ENCODE data around the gene BCKDHB.

The BCKDHB gene

GRCh38 chr6:80302716-80303115 lies 196.2 kb downstream of the BCKDHB start:
- Mint-ChIP-seq H3K9me3 (peaks cover 1 to 7% of the 10 kb centered on the region in 2 donors), H3K27me3 (no peaks in the 10 kb centered on the region), H3K36me3 (ENCODE audit: insufficient read depth) (no peaks in the 10 kb centered on the region), H3K4me1 (ENCODE audit: low read depth in 2 of 2) (no peaks in the 10 kb centered on the region), H3K4me3 (no peak overlapping the region), H3K27ac (no peak overlapping the region)
- ATAC-seq (replicated peaks) (no peak), DNase-seq (no peak)

- no peaks in the 10 kb centered on the region for H3K36me3 Mint-ChIP-seq (ENCODE audit: insufficient read depth)
- H3K27ac Mint-ChIP-seq: no peak overlapping the region
- no peaks in the 10 kb centered on the region for H3K4me1 Mint-ChIP-seq (ENCODE audit: low read depth in 2 of 2)
- peaks cover 0 to 1% of the 10 kb centered on the region in 2 donors for H3K9me3 Mint-ChIP-seq
- ATAC-seq (replicated peaks) (no peak), DNase-seq (no peak)
- H3K4me3 Mint-ChIP-seq: no peak overlapping the region
- H3K27me3 Mint-ChIP-seq: no peaks in the 10 kb centered on the region
Measured at GRCh38 chr6:80304014-80304413, 197.5 kb downstream of the BCKDHB start.

- Mint-ChIP-seq H3K27me3 (no peaks in the 10 kb centered on the region), H3K4me3 (no peak overlapping the region), H3K4me1 (ENCODE audit: low read depth in 2 of 2) (no peaks in the 10 kb centered on the region), H3K9me3 (peaks cover 7 to 17% of the 10 kb centered on the region in 2 donors), H3K36me3 (ENCODE audit: insufficient read depth) (no peaks in the 10 kb centered on the region), H3K27ac (no peak overlapping the region)
- DNase-seq (no peak), ATAC-seq (replicated peaks) (no peak)
Measured at GRCh38 chr6:80314531-80314930, 208.1 kb downstream of the BCKDHB start.

- DNase-seq (no peak), ATAC-seq (replicated peaks) (no peak)
- Mint-ChIP-seq H3K27me3 (no peaks in the 10 kb centered on the region), H3K27ac (no peak overlapping the region), H3K4me3 (no peak overlapping the region), H3K4me1 (ENCODE audit: low read depth in 2 of 2) (no peaks in the 10 kb centered on the region), H3K36me3 (ENCODE audit: insufficient read depth) (no peaks in the 10 kb centered on the region), H3K9me3 (peaks cover 4 to 11% of the 10 kb centered on the region in 2 donors)
Measured at GRCh38 chr6:80316686-80317231, 210.3 kb downstream of the BCKDHB start.

DNA sequence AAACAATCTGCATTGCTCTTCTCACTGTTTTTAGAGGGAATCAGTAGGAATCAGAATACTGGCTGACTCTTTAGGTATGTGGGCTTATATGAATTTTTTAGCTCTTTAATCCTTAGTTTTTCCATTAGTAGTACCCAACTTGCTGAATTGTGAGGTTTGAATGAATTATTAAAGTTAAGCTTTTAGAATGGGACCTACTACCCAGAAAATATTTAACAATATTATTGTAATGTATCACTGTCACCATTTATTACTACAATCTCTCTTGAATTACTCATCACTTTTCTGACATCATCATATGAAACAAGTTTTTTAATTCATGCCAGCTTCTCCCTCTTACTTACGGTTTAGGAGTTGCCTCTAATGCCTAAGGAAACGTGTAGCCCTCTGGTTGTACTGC lies 212.7 kb downstream of the BCKDHB start:
- Mint-ChIP-seq H3K36me3 (ENCODE audit: insufficient read depth) (peaks cover 3% of the 10 kb centered on the region), H3K4me3 (no peak overlapping the region), H3K9me3 (no peaks in the 10 kb centered on the region), H3K4me1 (ENCODE audit: low read depth in 2 of 2) (no peaks in the 10 kb centered on the region), H3K27ac (no peak overlapping the region), H3K27me3 (no peaks in the 10 kb centered on the region)
- no peak for ATAC-seq (replicated peaks)
- no peak for DNase-seq

GRCh38 chr6:80321011-80321410 lies 214.5 kb downstream of the BCKDHB start:
- no peak for ATAC-seq (replicated peaks)
- DNase-seq: no peak
- no peak overlapping the region for H3K27ac Mint-ChIP-seq
- no peaks in the 10 kb centered on the region for H3K9me3 Mint-ChIP-seq
- H3K4me1 Mint-ChIP-seq (ENCODE audit: low read depth in 2 of 2): no peaks in the 10 kb centered on the region
- peaks cover 3% of the 10 kb centered on the region for H3K36me3 Mint-ChIP-seq (ENCODE audit: insufficient read depth)
- H3K4me3 Mint-ChIP-seq: no peak overlapping the region
- no peaks in the 10 kb centered on the region for H3K27me3 Mint-ChIP-seq

DNA sequence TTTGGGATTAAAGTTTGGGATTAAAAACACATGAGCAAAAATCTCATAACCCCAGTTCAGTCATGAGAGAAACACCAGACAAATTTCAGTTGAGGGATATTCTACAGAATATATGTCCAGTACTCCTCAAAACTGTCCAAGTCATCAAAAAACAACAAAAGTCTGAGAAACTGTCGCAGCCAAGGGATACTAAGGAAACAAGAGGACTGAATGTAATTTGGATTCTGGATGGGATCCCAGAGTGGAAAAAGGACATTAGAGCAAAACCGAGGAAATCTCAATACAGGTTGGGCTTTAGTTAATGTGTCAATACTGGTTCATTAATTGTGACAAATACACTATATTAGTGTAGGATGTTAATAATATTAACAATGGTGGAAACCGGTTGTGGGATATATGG lies 219.3 kb downstream of the BCKDHB start:
- peaks cover 3% of the 10 kb centered on the region for H3K36me3 Mint-ChIP-seq (ENCODE audit: insufficient read depth)
- DNase-seq: no peak

GRCh38 chr6:80328652-80329051 lies 222.2 kb downstream of the BCKDHB start:
- no peaks in the 10 kb centered on the region for H3K4me1 Mint-ChIP-seq (ENCODE audit: low read depth in 2 of 2)
- ATAC-seq (replicated peaks): no peak

More for the DNA sequence above, 219.3 kb downstream of the BCKDHB start:
- Mint-ChIP-seq H3K9me3 (no peaks in the 10 kb centered on the region), H3K4me3 (no peak overlapping the region), H3K4me1 (ENCODE audit: low read depth in 2 of 2) (no peaks in the 10 kb centered on the region), H3K27ac (no peak overlapping the region), H3K27me3 (no peaks in the 10 kb centered on the region)
- no peak for ATAC-seq (replicated peaks)

DNA sequence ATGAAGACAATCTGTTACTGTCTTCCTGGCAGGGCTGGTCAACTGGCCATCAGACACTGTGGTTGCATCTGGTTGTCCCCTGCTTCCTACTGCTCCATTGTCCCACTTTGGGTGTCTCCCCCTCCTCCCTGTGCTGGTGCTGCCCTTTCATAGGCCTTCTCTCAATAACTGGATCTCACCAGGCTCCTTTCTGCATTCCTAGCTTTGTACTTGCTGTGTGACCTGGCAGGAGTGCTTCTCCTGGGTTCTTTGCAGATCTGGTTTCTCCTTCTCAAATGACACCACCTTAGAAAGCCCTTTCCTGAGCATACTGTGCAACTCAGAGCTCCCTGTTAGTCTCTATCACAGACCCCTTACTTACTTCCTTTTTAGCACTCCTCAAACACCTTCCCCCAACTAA lies 223.0 kb downstream of the BCKDHB start:
- Mint-ChIP-seq H3K4me1 (ENCODE audit: low read depth in 2 of 2) (no peaks in the 10 kb centered on the region), H3K4me3 (no peak overlapping the region), H3K36me3 (ENCODE audit: insufficient read depth) (no peaks in the 10 kb centered on the region), H3K27me3 (no peaks in the 10 kb centered on the region), H3K9me3 (no peaks in the 10 kb centered on the region), H3K27ac (no peak overlapping the region)
- DNase-seq (no peak), ATAC-seq (replicated peaks) (no peak)

More at GRCh38 chr6:80328652-80329051, 222.2 kb downstream of the BCKDHB start:
- no peak for DNase-seq
- no peaks in the 10 kb centered on the region for H3K27me3 Mint-ChIP-seq
- no peaks in the 10 kb centered on the region for H3K36me3 Mint-ChIP-seq (ENCODE audit: insufficient read depth)
- H3K9me3 Mint-ChIP-seq: no peaks in the 10 kb centered on the region
- no peak overlapping the region for H3K4me3 Mint-ChIP-seq
- H3K27ac Mint-ChIP-seq: no peak overlapping the region

DNA sequence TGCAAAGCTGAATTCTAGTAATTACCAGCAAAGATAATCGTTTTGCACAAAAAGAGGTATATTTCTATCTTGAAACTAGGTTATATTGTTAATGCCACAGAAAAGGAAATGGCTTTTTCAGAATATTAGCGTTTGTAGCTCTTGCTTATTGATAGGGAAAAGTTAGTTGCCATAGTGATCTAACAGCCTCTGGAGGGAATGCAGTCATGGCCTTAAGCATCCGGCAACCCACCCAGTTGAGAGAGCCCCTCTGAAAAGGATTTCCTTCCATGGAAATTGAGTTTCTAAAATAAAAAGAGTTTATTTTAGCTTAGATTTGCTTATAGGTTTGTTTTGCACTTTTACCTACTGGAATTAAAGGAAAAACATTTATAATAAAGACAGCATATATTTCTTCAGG lies 224.5 kb downstream of the BCKDHB start:
- no peak overlapping the region for H3K27ac Mint-ChIP-seq
- no peaks in the 10 kb centered on the region for H3K27me3 Mint-ChIP-seq
- no peak for DNase-seq
- H3K4me3 Mint-ChIP-seq: no peak overlapping the region
- ATAC-seq (replicated peaks): no peak
- no peaks in the 10 kb centered on the region for H3K9me3 Mint-ChIP-seq
- no peaks in the 10 kb centered on the region for H3K4me1 Mint-ChIP-seq (ENCODE audit: low read depth in 2 of 2)
- no peaks in the 10 kb centered on the region for H3K36me3 Mint-ChIP-seq (ENCODE audit: insufficient read depth)

DNA sequence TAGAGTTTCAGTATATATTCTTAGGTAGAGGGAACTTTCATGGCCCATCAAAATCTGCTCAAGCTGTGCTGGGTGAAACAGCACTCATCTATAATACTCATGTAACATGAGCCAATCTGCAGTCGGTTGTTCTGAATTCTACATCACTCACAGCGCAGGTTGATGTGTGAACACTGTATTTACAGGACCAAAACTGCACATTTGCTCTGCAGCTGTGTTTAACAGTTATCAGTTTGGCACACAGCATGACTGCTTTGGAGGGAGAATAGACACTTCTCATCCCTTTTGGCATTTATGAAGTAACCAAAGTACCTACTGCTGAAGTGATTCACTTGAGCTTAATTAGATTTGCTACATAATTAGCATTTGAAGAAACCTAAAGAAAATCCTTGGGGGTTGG lies 225.1 kb downstream of the BCKDHB start:
- Mint-ChIP-seq H3K27ac (no peak overlapping the region), H3K36me3 (ENCODE audit: insufficient read depth) (no peaks in the 10 kb centered on the region), H3K4me1 (ENCODE audit: low read depth in 2 of 2) (no peaks in the 10 kb centered on the region), H3K9me3 (no peaks in the 10 kb centered on the region), H3K27me3 (no peaks in the 10 kb centered on the region), H3K4me3 (no peak overlapping the region)
- ATAC-seq (replicated peaks) (no peak), DNase-seq (no peak)

DNA sequence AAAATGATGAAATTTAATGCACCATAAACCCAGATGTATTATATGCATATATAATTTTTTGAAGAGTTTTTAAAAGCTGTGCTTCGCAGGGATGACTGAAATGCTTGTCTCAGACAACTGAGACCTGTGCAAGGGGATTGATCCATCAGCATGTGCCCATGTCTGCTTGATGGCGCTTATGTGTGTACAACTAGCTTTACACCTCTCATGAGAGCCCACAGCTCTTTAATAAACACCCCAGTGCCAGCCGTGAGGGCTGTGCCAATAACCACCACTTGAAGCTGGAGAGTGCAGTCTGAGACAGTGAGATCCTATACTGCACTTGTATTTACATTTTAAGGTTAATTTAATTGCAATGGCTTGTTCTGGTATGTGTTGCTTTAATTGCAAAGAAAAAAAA lies 225.5 kb downstream of the BCKDHB start:
- no peak overlapping the region for H3K27ac Mint-ChIP-seq
- no peaks in the 10 kb centered on the region for H3K27me3 Mint-ChIP-seq
- no peaks in the 10 kb centered on the region for H3K4me1 Mint-ChIP-seq (ENCODE audit: low read depth in 2 of 2)
- no peak overlapping the region for H3K4me3 Mint-ChIP-seq
- DNase-seq (no peak), ATAC-seq (replicated peaks) (no peak)
- H3K36me3 Mint-ChIP-seq (ENCODE audit: insufficient read depth): no peaks in the 10 kb centered on the region
- H3K9me3 Mint-ChIP-seq: no peaks in the 10 kb centered on the region

GRCh38 chr6:80333342-80333741 lies 226.9 kb downstream of the BCKDHB start:
- DNase-seq: no peak
- no peak overlapping the region for H3K4me3 Mint-ChIP-seq
- ATAC-seq (replicated peaks): no peak
- no peaks in the 10 kb centered on the region for H3K27me3 Mint-ChIP-seq
- H3K4me1 Mint-ChIP-seq (ENCODE audit: low read depth in 2 of 2): no peaks in the 10 kb centered on the region
- H3K27ac Mint-ChIP-seq: no peak overlapping the region
- H3K36me3 Mint-ChIP-seq (ENCODE audit: insufficient read depth): no peaks in the 10 kb centered on the region
- no peaks in the 10 kb centered on the region for H3K9me3 Mint-ChIP-seq

DNA sequence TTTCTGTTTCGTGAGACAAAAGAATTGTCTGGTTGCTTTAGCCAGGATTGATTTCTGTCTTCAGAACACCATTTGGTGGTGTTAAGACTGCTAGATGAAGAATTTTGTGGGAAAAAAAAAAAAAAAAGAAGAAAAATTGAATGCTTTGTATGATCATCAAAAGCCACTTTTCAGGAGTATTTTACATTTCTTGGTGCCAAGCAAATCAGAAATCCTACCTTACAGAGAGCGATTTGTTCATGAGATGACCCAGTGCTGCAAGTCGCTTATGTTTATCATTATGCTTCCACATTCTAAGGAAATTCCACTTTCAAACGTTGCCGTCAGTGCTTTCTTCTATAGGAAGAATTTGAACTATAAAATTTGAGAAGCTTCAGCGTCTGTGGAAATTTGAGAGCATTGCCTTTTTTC lies 228.7 kb downstream of the BCKDHB start:
- no peaks in the 10 kb centered on the region for H3K36me3 Mint-ChIP-seq (ENCODE audit: insufficient read depth)

GRCh38 chr6:80336911-80337310 lies 230.4 kb downstream of the BCKDHB start:
- H3K9me3 Mint-ChIP-seq: no peaks in the 10 kb centered on the region
- no peaks in the 10 kb centered on the region for H3K4me1 Mint-ChIP-seq (ENCODE audit: low read depth in 2 of 2)
- no peak overlapping the region for H3K27ac Mint-ChIP-seq
- ATAC-seq (replicated peaks) (no peak), DNase-seq (no peak)
- no peak overlapping the region for H3K4me3 Mint-ChIP-seq
- H3K27me3 Mint-ChIP-seq: no peaks in the 10 kb centered on the region
- no peaks in the 10 kb centered on the region for H3K36me3 Mint-ChIP-seq (ENCODE audit: insufficient read depth)

More for the DNA sequence above, 228.7 kb downstream of the BCKDHB start:
- no peaks in the 10 kb centered on the region for H3K27me3 Mint-ChIP-seq
- DNase-seq (no peak), ATAC-seq (replicated peaks) (no peak)
- no peak overlapping the region for H3K27ac Mint-ChIP-seq
- H3K9me3 Mint-ChIP-seq: no peaks in the 10 kb centered on the region
- H3K4me3 Mint-ChIP-seq: no peak overlapping the region
- no peaks in the 10 kb centered on the region for H3K4me1 Mint-ChIP-seq (ENCODE audit: low read depth in 2 of 2)

All from effector memory CD8-positive, alpha-beta T cell (primary cell).